ENCODE measurements around the gene FBXW8.

The FBXW8 gene

DNA sequence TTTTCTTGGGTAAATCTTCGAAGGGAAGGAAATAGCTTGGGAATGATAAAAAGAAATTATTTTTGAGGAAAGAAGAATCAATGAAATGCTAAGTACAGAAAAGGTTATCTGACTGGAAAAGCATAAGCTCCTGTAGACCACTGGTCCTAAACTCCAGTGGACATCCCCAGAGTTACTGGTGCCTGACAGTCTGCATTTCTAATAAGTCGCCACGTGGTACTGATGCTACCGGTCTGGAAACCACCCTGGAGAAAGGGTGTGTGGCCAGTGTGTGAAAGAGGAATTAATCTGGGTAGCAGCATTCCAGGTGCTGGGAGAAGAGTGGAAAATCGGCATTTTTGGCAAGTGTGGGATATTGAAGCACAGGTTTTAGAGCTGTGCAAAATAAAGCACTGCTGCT is 73.3 kb downstream of the FBXW8 start:
- FAIRE-seq (no peak), DNase-seq (ENCODE audit: insufficient read length, low spot score) (no peak)

DNA sequence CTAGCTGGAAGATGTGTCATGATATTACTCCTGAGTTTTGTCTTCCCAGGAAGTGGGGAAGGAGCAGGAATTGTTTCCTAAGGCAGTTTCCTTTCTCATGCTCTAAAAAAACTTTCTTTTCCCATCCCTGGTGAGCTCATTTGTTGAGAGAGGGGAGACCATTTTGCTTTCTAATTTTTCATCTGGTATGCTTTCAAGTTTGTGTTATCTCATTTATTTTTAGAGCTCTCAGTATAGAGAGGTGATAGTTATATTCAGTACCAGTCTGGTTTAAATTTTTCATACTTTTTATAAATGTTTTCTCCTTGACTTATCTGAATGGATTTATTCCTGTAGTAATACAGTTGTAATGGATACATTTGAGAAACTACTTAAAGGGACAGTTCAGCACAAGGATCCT is 79.6 kb downstream of the FBXW8 start:
- FAIRE-seq (no peak), DNase-seq (ENCODE audit: insufficient read length, low spot score) (no peak)

DNA sequence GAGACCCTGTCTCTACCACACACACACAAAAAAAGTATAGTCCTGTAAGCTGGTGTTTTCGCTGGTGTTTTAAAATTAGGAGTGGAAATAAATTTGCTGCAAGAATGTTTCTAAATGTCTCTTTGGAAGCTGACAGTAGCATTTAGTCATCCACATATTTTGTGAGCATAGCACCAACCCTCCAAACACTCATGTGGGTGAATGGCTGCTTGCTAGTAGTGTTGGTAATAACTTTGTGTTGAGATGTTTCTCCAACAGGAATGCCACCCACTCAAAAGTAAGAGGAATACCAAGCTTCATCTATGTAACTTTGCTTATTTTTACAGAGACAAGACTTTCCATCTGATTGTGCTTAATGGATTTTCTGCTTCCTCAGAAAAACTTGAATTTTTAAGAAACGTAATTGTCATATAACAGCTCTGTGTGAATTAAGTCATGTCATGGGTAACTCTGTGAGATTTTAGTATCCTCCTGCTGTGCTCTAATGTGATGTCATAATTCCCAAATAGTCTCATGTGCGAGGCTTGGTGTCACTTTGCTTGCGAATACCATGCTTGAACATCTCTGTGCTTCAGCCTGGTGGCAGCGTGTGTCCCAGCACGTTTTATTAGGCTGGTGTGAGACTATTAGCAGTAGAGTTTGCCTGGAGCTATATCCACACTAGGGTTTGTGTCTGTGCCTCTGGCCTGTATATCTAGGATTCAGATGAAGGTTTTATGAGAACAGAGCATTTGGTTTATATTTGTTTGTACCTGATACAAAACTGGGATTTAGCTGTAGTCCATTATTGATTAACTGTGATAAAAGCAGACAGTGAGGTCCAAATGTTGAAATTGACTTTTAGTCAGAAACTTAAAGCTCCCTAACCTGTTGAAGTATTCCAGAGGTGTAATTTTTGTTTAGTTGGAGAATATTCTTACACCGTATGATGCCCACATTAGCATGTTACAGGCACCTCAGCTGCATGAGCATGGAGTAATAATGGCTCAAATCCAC is 80.5 kb downstream of the FBXW8 start:
- no peak for FAIRE-seq
- DNase-seq (ENCODE audit: insufficient read length, low spot score), result no peak

DNA sequence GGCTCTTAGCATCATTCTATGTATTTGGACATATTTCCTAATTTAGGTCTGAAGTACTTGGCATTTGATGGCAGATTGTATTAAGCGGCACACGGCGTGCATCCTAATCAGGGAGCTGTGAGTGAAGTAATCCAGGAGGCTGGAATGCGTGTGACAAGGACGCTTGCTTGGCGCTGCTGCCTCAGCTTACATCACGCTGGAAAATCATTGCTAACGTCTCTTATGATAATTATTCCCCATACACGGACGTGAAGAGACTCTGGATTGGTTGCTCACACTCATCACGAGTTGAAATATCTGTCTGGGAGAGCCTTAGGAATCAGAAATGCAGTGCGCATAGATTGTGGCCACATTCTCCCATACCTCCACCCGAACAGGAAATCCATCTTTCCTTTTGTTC is 85.3 kb downstream of the FBXW8 start:
- FAIRE-seq, result no peak
- DNase-seq (ENCODE audit: insufficient read length, low spot score), result no peak

DNA sequence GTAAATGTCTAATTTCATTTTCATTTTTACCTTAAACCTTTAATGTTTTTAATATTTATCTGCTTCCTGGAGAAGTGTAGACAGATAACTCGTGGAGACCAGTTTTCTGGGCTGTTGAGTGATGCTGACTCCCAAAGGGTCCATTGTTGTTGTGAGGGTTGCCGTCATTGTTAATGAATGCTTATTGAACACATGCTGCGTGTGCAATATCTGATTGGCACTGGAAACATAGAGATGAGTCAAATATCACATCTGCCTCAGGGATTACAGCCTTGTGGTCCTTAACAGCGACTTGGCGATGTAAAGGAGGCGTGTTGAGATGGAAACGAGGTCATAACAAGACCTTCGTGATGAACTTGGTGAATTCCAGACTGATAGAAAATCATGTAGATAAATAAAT is 85.9 kb downstream of the FBXW8 start:
- DNase-seq (ENCODE audit: insufficient read length, low spot score) (no peak), FAIRE-seq (no peak)

DNA sequence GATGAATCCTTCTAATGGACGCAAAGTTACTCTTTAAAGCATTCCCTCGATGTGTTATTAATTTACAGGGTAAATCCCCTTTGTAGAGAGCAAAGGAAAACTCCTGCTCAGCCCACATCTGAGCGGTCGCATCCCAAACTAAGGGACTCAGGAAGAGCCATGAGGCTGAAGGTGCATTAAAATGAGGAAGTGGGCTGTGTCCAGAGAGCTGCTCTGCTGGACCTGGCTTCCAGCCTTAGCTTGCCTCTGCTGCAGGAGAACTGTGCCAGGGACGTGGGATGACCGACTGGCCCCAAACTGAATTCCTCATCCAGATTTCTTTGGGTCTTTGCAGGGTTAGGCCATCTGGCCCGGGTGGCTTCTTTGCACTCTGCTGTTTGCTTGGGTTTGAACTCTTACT is 88.3 kb downstream of the FBXW8 start:
- DNase-seq (ENCODE audit: insufficient read length, low spot score) (no peak), FAIRE-seq (no peak)

DNA sequence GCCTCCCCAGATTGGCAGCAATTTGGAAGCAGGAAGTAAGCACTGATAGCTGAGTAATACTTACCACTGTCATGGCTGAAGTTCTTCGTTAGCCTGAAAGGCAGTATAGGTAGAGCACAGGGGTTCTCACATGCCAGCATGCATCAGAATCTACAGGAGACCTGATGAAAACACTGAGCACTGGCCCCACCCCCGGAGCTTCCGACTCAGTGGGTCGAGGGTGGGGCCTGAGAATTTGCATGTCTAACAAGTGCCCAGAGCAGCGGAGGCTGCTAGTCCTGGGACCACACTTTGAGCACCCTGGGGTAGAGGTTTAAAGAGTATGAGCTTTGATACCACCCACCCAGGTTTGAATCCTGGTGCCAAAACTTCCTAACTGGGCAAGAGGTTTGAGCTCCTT is 89.6 kb downstream of the FBXW8 start:
- no peak for DNase-seq (ENCODE audit: insufficient read length, low spot score)
- no peak for FAIRE-seq

DNA sequence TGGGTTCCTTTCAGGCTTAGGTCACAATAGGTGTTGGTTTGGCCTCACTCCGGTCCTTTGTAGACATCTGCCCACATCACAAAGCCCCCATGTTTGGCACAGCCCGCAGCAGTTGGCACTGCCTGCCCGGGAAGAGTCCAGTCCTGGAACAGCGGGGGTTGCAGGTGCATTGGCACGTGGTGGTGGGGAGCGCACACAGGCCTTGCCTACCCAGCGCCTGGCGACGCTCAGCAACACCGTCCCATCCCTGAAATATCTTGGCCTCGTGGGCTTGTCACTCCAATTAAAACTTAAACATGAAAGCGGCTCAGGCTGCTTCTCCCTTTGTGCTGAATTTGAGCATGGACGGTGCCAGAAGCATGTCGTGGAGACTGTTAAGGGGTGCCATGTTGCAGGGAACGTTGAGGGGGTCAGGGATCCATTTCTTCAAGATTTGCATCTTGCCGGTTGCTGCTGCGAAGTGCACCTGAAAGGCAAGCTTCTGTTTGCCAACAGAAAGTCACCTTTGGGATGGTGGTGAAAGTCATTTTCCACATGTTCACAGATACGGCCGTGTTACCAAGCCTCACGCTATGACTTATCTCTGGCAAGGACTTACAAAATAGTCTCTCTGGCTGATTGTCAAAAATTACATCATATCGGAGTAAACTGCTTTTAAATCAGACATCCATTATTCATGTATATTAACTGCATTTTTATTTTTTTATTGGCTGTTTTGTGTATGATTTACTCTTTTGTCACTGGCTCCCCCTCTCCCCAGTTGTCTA is 91.5 kb downstream of the FBXW8 start:
- DNase-seq (ENCODE audit: insufficient read length, low spot score) (no peak), FAIRE-seq (no peak)

DNA sequence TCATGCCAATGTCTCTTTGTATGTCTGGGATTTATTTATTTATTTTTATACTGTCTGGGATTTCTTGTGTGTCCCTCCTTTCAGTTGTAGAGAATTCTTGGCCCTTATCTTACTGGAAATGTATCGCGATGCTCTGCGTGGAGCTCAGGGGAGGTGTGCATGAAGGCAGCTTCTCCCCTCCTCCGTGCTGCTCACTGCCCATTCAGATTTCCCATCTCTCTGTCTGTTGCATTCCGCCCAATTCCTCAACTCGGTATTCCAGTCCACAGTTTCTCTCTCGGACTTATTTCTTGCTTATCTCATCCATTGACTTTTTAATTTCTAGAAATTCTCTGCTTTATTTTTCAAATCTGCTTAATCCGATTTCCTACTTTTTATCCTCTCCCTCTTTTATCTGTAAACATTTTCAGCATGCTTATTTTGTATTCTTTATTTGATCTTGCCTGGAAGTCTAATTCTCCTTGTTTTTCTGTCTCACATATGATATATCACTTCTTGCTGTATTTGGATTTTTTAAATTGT is 93.2 kb downstream of the FBXW8 start:
- FAIRE-seq, result no peak
- DNase-seq (ENCODE audit: insufficient read length, low spot score), result no peak

DNA sequence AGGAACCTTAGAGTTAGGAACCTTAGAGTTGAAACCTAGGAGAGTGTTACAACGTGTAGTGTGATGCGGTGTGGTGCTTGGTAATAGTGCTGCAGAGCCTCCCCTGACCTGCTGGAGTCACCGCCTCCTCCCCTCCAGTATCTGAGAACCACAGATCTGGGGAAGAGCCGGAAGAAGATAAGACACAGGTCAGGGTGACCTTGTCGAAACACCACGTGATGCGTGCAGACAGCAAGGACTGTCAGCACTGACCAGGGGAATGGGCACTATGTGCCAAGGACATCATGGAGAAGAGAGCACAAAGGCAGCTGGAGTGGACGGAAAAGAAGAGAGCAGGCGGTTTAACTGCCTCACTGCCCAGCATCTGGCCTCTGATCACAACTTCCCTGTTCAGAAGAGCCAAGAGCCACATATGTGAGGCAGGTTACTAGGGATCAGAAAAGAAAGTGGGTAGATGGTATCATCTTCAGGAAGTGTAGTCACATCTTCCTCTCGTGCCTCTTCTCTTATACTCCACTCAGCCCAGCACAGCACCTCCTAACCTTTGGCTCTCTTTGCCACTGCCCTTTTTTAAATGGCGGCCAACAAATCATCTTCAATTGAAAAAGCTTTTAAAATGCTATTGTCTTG is 94.8 kb downstream of the FBXW8 start:
- DNase-seq (ENCODE audit: insufficient read length, low spot score), result no peak
- no peak for FAIRE-seq

DNA sequence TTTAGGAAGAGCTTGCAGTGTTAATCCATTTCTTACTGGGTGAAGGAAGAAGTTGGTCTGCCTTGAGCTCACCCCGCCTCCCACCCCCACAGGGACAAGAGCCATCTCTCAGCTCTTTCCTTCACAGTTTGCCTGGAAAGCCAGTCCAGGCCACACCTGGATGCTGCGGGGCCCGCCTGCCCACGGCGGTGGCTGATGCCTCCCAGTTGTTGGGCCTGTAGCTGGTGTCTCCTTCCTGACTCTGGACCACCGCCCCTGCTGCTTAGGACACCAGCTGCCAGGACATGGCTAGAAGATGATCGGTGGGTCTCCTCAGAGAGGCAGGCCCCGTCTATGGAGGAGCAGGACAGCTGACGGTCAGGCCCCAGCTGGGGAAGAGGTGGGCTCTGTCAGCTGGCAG is 95.6 kb downstream of the FBXW8 start:
- no peak for DNase-seq (ENCODE audit: insufficient read length, low spot score)
- no peak for FAIRE-seq

DNA sequence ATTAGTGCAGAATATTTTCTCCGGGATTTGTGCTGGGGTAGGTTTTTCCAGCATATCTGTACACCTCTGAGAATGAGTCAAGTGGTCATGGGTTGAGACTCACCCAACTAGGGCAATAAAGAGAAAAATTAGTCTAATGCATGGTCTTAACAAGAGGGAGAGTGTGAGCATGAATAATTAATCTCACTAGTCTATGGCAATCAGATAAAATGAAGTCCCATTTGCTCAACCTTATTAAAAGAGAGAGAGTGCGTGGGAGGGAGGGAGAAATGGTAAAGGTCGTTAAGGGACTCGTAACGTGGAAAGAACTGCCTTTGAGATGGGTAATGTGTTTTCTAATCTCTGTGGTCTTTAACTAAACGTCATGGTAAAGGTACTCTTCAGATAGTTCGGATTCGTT is 96.8 kb downstream of the FBXW8 start:
- FAIRE-seq (no peak), DNase-seq (ENCODE audit: insufficient read length, low spot score) (no peak)

DNA sequence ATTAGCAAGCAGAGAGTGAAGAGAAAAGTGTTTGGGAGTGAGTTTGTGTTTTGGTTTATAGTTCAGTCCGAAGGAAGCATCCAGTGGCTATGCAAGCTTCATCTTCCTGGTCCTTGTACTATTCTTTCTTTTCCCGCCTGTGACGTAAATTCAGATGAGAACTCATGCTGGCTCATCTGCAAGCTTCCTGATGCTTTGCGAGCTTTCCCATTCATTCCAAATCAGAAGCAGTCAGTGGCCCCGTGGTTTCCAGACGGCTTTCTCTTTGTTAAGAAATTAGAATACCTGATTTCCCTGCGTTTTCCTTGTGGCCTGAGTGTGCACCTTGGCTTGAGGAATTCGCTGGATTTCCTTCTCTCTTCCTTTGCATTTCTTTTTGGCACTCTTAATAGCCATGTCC is 99.0 kb downstream of the FBXW8 start:
- FAIRE-seq, result no peak
- DNase-seq (ENCODE audit: insufficient read length, low spot score), result no peak

DNA sequence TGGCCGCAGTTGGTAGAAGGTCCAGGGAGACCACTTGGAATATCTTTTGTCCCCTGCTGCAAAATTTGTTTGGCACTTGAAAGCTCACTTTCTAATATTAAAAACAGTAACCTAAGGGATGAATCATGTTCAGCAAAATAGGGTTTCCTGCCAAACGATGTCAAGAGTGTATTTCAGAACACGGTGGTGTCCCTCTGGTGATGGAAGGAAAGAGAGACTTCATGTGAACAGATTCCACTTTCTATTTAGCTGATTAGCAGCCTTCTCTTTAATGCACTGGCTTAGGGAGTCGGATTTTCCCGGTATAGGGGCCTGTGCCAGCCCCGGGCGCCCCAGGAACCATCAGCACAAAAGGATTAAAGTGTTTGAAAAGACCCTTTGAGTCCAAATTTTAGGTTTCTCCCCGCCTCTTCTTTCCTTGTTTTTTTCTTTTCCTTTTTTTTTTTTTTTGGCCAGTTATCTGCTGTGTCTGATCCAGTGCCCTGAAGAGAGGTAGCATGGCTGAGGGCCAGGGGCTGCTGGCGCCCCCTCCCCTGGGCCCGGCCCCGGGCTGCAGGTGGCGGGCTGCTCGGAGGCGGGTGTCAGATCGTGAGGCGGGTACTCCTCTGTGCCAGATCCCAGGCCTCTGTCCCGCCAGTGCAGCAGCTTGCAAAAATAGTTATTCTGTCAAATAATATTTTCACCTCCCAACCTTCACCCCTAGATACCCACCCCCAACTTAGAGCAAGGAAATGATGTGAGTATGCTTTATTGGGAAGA is 100.1 kb downstream of the FBXW8 start:
- no peak for FAIRE-seq
- DNase-seq (ENCODE audit: insufficient read length, low spot score), result no peak

DNA sequence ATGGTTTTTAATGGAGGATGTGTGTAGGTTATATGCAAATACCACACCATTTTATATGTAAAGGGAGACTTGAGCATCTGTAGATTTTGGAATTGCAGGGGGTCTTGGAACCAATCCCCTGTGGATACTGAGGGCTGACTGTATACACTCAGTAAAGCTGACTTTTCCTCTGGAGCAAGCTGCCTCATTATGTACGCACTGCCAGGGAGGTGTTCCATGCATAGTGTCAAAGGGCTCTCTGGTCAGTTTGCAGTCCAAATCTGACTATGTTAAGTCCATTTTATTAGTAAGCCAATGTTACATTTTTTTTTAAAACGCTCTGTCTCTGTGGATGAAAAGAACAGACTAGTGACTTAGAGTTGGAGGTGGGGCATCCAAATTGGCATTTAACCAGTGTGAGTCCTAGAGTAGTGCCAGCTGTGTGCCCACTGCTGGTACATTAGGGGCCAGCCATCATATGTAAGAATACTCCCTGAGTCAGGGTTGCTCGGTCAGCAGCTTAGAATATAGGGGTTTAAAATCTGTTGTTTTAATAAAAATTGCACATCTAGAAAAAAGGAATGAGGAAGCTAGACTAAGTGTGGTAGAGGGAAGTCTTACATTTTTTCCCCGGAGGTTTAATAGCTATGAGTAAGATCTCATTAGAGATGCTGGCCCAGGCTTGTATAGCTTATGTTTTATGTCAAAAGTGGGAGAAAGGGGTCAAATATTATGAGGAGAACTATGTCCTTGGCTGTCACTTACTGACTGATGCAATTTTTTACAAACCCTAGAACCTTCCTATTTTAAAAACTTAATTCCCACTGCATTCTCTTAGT is 101.4 kb downstream of the FBXW8 start:
- FAIRE-seq, result no peak
- DNase-seq (ENCODE audit: insufficient read length, low spot score), result no peak

DNA sequence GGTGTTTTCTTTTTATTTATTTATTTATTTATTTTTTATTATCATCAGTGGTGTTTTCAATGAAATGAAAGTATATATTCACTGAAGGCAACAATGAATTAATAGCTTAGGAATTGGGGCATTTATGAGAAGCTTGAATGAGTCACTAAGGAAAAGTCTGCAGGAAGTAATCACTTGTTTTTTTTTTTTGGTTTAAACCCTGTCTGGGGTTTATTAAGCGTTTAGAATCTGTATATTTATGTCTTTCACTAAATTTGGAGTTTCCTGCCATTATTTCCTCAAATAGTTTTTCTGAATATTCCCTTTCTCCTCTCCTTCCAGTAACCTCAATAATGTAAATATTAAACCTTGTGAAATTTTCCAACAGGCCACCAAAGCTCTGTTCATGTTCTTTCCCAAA is 103.0 kb downstream of the FBXW8 start:
- DNase-seq (ENCODE audit: insufficient read length, low spot score) (no peak), FAIRE-seq (no peak)

DNA sequence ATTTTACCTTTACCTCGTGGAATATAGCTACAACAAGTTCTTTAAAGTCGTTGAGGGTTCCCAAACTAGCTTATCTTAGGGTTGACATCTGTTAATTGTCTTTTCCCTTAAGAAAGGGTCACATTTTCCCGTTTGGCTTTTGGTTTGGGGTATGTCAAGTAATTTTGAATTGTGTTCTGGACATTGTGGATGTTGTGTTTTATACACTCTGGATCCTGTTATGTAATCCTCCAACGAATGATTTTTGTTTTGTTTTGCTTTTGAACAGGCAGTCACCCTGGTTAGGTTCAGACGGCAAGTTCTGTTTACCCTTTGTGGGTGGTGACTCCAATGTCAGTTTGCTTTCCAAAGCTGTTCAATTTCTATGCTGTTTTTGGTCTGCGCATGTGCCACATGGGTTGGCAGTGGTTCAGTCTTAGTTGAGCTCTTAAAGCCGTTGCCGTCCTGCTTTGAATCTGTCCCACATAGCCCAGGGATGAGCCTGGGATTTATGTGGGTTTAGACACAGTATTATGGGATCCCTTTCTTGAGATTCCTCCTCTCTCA is 103.7 kb downstream of the FBXW8 start:
- FAIRE-seq, result no peak
- DNase-seq (ENCODE audit: insufficient read length, low spot score), result no peak

DNA sequence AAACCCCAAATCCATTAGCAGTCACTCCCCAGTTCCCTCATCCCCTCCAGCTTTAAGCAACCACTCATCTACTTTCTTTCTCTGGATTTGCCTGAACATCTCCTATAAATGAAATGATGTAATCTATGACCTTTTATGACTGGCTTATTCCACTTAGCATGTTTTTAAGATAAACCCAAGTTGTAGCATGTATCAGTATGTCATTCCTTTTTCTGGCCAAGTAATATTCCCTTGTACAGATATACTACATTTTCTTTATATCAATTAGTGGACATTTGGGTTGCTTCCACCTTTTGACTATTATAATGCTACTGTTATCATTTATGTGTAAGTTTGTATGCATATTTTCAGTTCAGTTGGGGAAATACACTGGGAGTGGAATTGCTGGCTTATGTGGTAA is 105.1 kb downstream of the FBXW8 start:
- FAIRE-seq (no peak), DNase-seq (ENCODE audit: insufficient read length, low spot score) (no peak)

DNA sequence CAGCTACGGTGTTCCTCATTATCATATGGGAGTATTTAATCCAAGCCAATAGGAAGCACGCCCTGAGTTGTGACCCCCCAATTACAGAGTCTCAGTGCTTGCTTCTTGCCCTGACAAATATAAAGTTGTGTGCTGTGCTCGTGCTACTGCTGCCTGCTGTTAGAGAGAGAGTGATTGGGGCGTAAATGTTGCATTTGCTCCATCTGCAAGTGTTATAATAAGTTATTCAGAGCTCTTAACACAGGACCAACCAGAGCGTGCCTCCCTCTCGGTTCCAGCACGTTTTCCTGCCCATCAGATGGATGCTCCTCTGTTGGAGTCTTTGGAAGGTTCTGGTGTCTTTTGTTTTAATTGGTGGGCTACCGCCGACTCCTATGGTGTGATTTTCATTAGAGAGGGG is 107.1 kb downstream of the FBXW8 start:
- DNase-seq (ENCODE audit: insufficient read length, low spot score) (no peak), FAIRE-seq (no peak)

Data from HTR-8/SVneo (cell line).